ENCODE results near the gene MYRF.

The MYRF gene

DNA sequence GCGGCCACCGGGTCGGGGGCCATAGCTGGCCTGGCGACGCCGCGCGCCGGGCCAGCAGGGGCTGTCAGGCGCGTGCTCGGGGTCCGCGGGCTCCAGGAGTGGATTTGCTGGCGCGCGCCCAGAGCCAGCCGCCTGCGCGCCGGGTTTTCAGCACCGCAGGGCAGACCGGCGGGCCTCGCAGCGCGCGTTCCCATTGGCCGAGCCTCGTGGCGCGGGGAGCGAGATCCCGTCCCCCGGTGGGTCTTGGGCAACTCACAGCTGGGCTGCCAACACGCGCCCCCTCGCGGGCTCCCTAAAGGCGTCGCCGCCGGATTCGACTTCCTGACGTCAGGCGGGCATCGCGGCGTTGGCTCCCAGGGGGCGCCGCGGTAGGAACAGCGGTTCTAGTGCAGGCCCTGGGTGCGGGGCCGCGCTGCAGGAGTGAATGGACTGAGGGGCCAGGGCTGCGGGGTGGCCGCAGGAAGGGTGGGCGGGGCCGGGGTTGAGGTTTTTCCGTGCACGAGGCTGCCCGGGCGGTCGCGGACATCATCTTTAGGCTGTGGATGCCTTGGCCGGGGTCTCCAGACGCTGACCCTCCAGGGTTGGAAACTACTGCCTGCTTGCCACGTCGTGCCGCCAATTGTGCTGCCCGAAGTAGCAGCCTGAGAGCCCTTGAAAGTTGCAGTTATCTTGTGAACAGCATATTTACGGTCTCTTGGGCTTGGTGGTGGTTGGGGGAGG is 64.5 kb downstream of the MYRF start, which contains the start of gene FADS1 (continued):
- TF ChIP-seq, protein P1, sequence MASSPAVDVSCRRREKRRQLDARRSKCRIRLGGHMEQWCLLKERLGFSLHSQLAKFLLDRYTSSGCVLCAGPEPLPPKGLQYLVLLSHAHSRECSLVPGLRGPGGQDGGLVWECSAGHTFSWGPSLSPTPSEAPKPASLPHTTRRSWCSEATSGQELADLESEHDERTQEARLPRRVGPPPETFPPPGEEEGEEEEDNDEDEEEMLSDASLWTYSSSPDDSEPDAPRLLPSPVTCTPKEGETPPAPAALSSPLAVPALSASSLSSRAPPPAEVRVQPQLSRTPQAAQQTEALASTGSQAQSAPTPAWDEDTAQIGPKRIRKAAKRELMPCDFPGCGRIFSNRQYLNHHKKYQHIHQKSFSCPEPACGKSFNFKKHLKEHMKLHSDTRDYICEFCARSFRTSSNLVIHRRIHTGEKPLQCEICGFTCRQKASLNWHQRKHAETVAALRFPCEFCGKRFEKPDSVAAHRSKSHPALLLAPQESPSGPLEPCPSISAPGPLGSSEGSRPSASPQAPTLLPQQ (tag by site-specific recombination; IDR thresholded peaks at IDR 0.05): peak; percentile 41; the same call in 1 of the 2 replicates
- TF ChIP-seq, protein P2, sequence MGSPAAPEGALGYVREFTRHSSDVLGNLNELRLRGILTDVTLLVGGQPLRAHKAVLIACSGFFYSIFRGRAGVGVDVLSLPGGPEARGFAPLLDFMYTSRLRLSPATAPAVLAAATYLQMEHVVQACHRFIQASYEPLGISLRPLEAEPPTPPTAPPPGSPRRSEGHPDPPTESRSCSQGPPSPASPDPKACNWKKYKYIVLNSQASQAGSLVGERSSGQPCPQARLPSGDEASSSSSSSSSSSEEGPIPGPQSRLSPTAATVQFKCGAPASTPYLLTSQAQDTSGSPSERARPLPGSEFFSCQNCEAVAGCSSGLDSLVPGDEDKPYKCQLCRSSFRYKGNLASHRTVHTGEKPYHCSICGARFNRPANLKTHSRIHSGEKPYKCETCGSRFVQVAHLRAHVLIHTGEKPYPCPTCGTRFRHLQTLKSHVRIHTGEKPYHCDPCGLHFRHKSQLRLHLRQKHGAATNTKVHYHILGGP (tag by site-specific recombination; IDR thresholded peaks at IDR 0.05): no peak
- TF ChIP-seq ZNF23 (tag by site-specific recombination; IDR thresholded peaks at IDR 0.05; ENCODE audit: borderline replicate concordance) (no peak), BCL11B (tag by site-specific recombination; IDR thresholded peaks at IDR 0.05; ENCODE audit: low read depth) (no peak), ZNF621 (tag by site-specific recombination; IDR thresholded peaks at IDR 0.05) (no peak), ZNF776 (tag by site-specific recombination; IDR thresholded peaks at IDR 0.05; ENCODE audit: borderline replicate concordance) (no peak), ZFP37 (tag by site-specific recombination; IDR thresholded peaks at IDR 0.05) (no peak), FEZF1 (tag by site-specific recombination; IDR thresholded peaks at IDR 0.05) (no peak), SP7 (tag by site-specific recombination; IDR thresholded peaks at IDR 0.05) (0 out of 2 replicates have a peak, but pooled peaks have one; percentile 41), OSR2 (tag by site-specific recombination; IDR thresholded peaks at IDR 0.05) (no peak), HOXA7 (CRISPR knock-in tag; IDR thresholded peaks at IDR 0.05; ENCODE audit: borderline replicate concordance) (no peak), YY2 (tag by site-specific recombination; IDR thresholded peaks at IDR 0.05) (no peak), ZNF585B (tag by site-specific recombination; IDR thresholded peaks at IDR 0.05) (no peak), ZFP41 (tag by site-specific recombination; IDR thresholded peaks at IDR 0.05; ENCODE audit: borderline replicate concordance) (no peak), ZNF2 (tag by site-specific recombination; IDR thresholded peaks at IDR 0.05) (no peak), ZNF658 (tag by site-specific recombination; IDR thresholded peaks at IDR 0.05) (no peak), ZNF843 (tag by site-specific recombination; IDR thresholded peaks at IDR 0.05) (no peak), ZNF394 (tag by site-specific recombination; IDR thresholded peaks at IDR 0.05; ENCODE audit: borderline replicate concordance) (peak; percentile 25; the same call in 1 of the 2 replicates)
- TF ChIP-seq, protein P3, sequence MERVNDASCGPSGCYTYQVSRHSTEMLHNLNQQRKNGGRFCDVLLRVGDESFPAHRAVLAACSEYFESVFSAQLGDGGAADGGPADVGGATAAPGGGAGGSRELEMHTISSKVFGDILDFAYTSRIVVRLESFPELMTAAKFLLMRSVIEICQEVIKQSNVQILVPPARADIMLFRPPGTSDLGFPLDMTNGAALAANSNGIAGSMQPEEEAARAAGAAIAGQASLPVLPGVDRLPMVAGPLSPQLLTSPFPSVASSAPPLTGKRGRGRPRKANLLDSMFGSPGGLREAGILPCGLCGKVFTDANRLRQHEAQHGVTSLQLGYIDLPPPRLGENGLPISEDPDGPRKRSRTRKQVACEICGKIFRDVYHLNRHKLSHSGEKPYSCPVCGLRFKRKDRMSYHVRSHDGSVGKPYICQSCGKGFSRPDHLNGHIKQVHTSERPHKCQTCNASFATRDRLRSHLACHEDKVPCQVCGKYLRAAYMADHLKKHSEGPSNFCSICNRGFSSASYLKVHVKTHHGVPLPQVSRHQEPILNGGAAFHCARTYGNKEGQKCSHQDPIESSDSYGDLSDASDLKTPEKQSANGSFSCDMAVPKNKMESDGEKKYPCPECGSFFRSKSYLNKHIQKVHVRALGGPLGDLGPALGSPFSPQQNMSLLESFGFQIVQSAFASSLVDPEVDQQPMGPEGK (tag by site-specific recombination; IDR thresholded peaks at IDR 0.05): peak; percentile 93
- TF ChIP-seq, protein P4, sequence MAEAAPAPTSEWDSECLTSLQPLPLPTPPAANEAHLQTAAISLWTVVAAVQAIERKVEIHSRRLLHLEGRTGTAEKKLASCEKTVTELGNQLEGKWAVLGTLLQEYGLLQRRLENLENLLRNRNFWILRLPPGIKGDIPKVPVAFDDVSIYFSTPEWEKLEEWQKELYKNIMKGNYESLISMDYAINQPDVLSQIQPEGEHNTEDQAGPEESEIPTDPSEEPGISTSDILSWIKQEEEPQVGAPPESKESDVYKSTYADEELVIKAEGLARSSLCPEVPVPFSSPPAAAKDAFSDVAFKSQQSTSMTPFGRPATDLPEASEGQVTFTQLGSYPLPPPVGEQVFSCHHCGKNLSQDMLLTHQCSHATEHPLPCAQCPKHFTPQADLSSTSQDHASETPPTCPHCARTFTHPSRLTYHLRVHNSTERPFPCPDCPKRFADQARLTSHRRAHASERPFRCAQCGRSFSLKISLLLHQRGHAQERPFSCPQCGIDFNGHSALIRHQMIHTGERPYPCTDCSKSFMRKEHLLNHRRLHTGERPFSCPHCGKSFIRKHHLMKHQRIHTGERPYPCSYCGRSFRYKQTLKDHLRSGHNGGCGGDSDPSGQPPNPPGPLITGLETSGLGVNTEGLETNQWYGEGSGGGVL (tag by site-specific recombination; IDR thresholded peaks at IDR 0.05): peak; percentile 42
- TF ChIP-seq, protein P5, sequence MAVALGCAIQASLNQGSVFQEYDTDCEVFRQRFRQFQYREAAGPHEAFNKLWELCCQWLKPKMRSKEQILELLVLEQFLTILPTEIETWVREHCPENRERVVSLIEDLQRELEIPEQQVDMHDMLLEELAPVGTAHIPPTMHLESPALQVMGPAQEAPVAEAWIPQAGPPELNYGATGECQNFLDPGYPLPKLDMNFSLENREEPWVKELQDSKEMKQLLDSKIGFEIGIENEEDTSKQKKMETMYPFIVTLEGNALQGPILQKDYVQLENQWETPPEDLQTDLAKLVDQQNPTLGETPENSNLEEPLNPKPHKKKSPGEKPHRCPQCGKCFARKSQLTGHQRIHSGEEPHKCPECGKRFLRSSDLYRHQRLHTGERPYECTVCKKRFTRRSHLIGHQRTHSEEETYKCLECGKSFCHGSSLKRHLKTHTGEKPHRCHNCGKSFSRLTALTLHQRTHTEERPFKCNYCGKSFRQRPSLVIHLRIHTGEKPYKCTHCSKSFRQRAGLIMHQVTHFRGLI (tag by site-specific recombination; IDR thresholded peaks at IDR 0.05): peak; percentile 31; the same call in 1 of the 2 replicates
- TF ChIP-seq, protein P6, sequence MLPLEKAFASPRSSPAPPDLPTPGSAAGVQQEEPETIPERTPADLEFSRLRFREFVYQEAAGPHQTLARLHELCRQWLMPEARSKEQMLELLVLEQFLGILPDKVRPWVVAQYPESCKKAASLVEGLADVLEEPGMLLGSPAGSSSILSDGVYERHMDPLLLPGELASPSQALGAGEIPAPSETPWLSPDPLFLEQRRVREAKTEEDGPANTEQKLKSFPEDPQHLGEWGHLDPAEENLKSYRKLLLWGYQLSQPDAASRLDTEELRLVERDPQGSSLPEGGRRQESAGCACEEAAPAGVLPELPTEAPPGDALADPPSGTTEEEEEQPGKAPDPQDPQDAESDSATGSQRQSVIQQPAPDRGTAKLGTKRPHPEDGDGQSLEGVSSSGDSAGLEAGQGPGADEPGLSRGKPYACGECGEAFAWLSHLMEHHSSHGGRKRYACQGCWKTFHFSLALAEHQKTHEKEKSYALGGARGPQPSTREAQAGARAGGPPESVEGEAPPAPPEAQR (tag by site-specific recombination; IDR thresholded peaks at IDR 0.05): no peak
- TF ChIP-seq, protein P7, sequence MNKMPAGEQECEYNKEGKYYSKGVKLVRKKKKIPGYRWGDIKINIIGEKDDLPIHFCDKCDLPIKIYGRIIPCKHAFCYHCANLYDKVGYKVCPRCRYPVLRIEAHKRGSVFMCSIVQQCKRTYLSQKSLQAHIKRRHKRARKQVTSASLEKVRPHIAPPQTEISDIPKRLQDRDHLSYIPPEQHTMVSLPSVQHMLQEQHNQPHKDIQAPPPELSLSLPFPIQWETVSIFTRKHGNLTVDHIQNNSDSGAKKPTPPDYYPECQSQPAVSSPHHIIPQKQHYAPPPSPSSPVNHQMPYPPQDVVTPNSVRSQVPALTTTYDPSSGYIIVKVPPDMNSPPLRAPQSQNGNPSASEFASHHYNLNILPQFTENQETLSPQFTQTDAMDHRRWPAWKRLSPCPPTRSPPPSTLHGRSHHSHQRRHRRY (tag by site-specific recombination; IDR thresholded peaks at IDR 0.05): no peak
